Measurements from ENCODE around the gene APOF. TPM values are rescaled to one million over a fixed set of nuclear protein-coding genes. Genes with fewer than 3 reads are reported as not detected.

The APOF gene
- total and polyA plus RNA-seq, 2 experiments from 2014 or later: not detected

DNA sequence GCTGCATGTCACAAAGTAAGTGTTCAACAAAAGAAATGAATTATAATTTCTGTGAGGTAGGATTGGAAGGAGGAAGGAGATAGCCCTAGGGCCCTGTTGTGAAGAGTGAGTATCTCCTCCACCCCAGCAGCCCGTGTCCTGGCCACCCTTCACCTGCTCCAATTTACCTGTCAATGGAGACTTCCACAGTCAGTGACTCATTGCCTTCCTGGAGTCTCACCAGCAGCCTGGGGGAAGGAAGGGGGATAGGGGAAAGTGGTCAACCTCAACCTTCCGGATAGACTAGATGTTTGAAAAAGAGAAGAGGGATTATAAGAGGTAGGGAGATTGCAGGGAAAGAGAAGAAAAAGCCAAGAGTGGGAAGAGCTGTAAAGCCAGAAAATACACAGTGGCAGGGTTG lies 12.0 kb downstream of the APOF start:
- no peak for DNase-seq (ENCODE audit: low spot score)
- no peak overlapping the region for H3K27ac ChIP-seq (ENCODE audit: low read depth)
- H3K4me1 ChIP-seq (ENCODE audit: insufficient read depth): no peaks in the 10 kb centered on the region
- Mint-ChIP-seq H3K4me1 (no peaks in the 10 kb centered on the region), H3K27me3 (ENCODE audit: insufficient read depth, low read depth, poor library complexity) (peaks cover 3% of the 10 kb centered on the region), H3K27ac (no peak overlapping the region), H3K4me3 (no peak overlapping the region), H3K9me3 (no peaks in the 10 kb centered on the region), H3K36me3 (ENCODE audit: low read depth) (peaks cover 69% of the 10 kb centered on the region)
- H3K36me3 ChIP-seq (ENCODE audit: insufficient read depth): peaks cover 21% of the 10 kb centered on the region
- no peaks in the 10 kb centered on the region for H3K27me3 ChIP-seq (ENCODE audit: insufficient read depth)
- no peaks in the 10 kb centered on the region for H4K20me1 ChIP-seq (replicated peaks; ENCODE audit: insufficient read depth)
- no peak overlapping the region for H3K4me3 ChIP-seq
- no peaks in the 10 kb centered on the region for H3F3A ChIP-seq (replicated peaks; ENCODE audit: low read depth)
- H3K4me2 ChIP-seq: no peak overlapping the region
- H2AFZ ChIP-seq: no peak overlapping the region
- TF ChIP-seq, protein P1, sequence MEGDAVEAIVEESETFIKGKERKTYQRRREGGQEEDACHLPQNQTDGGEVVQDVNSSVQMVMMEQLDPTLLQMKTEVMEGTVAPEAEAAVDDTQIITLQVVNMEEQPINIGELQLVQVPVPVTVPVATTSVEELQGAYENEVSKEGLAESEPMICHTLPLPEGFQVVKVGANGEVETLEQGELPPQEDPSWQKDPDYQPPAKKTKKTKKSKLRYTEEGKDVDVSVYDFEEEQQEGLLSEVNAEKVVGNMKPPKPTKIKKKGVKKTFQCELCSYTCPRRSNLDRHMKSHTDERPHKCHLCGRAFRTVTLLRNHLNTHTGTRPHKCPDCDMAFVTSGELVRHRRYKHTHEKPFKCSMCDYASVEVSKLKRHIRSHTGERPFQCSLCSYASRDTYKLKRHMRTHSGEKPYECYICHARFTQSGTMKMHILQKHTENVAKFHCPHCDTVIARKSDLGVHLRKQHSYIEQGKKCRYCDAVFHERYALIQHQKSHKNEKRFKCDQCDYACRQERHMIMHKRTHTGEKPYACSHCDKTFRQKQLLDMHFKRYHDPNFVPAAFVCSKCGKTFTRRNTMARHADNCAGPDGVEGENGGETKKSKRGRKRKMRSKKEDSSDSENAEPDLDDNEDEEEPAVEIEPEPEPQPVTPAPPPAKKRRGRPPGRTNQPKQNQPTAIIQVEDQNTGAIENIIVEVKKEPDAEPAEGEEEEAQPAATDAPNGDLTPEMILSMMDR (conservative IDR thresholded peaks at IDR 0.05; ENCODE audit: low read depth in 2 of 2): no peak
- no peak for TF ChIP-seq POLR2AphosphoS5 (IDR thresholded peaks at IDR 0.05; ENCODE audit: low read depth)
- TF ChIP-seq JUNB (IDR thresholded peaks at IDR 0.05; ENCODE audit: unreplicated experiment): no peak
- no peak for TF ChIP-seq CREB1 (CRISPR knock-in tag; IDR thresholded peaks at IDR 0.05; ENCODE audit: low read depth)
- TF ChIP-seq, protein P2, sequence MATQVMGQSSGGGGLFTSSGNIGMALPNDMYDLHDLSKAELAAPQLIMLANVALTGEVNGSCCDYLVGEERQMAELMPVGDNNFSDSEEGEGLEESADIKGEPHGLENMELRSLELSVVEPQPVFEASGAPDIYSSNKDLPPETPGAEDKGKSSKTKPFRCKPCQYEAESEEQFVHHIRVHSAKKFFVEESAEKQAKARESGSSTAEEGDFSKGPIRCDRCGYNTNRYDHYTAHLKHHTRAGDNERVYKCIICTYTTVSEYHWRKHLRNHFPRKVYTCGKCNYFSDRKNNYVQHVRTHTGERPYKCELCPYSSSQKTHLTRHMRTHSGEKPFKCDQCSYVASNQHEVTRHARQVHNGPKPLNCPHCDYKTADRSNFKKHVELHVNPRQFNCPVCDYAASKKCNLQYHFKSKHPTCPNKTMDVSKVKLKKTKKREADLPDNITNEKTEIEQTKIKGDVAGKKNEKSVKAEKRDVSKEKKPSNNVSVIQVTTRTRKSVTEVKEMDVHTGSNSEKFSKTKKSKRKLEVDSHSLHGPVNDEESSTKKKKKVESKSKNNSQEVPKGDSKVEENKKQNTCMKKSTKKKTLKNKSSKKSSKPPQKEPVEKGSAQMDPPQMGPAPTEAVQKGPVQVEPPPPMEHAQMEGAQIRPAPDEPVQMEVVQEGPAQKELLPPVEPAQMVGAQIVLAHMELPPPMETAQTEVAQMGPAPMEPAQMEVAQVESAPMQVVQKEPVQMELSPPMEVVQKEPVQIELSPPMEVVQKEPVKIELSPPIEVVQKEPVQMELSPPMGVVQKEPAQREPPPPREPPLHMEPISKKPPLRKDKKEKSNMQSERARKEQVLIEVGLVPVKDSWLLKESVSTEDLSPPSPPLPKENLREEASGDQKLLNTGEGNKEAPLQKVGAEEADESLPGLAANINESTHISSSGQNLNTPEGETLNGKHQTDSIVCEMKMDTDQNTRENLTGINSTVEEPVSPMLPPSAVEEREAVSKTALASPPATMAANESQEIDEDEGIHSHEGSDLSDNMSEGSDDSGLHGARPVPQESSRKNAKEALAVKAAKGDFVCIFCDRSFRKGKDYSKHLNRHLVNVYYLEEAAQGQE (IDR thresholded peaks at IDR 0.05; ENCODE audit: unreplicated experiment): no peak
- no peak for TF ChIP-seq ZNF114 (CRISPR knock-in tag; IDR thresholded peaks at IDR 0.05)
- TF ChIP-seq, protein P3, sequence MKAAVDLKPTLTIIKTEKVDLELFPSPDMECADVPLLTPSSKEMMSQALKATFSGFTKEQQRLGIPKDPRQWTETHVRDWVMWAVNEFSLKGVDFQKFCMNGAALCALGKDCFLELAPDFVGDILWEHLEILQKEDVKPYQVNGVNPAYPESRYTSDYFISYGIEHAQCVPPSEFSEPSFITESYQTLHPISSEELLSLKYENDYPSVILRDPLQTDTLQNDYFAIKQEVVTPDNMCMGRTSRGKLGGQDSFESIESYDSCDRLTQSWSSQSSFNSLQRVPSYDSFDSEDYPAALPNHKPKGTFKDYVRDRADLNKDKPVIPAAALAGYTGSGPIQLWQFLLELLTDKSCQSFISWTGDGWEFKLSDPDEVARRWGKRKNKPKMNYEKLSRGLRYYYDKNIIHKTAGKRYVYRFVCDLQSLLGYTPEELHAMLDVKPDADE (IDR thresholded peaks at IDR 0.05): no peak
- no peak for TF ChIP-seq STAT1 (IDR thresholded peaks at IDR 0.05; ENCODE audit: unreplicated experiment)
- TF ChIP-seq NANOG (IDR thresholded peaks at IDR 0.05; ENCODE audit: borderline replicate concordance): no peak
- TF ChIP-seq EZH2phosphoT487 (IDR thresholded peaks at IDR 0.05; ENCODE audit: unreplicated experiment): no peak
- TF ChIP-seq, protein P4, sequence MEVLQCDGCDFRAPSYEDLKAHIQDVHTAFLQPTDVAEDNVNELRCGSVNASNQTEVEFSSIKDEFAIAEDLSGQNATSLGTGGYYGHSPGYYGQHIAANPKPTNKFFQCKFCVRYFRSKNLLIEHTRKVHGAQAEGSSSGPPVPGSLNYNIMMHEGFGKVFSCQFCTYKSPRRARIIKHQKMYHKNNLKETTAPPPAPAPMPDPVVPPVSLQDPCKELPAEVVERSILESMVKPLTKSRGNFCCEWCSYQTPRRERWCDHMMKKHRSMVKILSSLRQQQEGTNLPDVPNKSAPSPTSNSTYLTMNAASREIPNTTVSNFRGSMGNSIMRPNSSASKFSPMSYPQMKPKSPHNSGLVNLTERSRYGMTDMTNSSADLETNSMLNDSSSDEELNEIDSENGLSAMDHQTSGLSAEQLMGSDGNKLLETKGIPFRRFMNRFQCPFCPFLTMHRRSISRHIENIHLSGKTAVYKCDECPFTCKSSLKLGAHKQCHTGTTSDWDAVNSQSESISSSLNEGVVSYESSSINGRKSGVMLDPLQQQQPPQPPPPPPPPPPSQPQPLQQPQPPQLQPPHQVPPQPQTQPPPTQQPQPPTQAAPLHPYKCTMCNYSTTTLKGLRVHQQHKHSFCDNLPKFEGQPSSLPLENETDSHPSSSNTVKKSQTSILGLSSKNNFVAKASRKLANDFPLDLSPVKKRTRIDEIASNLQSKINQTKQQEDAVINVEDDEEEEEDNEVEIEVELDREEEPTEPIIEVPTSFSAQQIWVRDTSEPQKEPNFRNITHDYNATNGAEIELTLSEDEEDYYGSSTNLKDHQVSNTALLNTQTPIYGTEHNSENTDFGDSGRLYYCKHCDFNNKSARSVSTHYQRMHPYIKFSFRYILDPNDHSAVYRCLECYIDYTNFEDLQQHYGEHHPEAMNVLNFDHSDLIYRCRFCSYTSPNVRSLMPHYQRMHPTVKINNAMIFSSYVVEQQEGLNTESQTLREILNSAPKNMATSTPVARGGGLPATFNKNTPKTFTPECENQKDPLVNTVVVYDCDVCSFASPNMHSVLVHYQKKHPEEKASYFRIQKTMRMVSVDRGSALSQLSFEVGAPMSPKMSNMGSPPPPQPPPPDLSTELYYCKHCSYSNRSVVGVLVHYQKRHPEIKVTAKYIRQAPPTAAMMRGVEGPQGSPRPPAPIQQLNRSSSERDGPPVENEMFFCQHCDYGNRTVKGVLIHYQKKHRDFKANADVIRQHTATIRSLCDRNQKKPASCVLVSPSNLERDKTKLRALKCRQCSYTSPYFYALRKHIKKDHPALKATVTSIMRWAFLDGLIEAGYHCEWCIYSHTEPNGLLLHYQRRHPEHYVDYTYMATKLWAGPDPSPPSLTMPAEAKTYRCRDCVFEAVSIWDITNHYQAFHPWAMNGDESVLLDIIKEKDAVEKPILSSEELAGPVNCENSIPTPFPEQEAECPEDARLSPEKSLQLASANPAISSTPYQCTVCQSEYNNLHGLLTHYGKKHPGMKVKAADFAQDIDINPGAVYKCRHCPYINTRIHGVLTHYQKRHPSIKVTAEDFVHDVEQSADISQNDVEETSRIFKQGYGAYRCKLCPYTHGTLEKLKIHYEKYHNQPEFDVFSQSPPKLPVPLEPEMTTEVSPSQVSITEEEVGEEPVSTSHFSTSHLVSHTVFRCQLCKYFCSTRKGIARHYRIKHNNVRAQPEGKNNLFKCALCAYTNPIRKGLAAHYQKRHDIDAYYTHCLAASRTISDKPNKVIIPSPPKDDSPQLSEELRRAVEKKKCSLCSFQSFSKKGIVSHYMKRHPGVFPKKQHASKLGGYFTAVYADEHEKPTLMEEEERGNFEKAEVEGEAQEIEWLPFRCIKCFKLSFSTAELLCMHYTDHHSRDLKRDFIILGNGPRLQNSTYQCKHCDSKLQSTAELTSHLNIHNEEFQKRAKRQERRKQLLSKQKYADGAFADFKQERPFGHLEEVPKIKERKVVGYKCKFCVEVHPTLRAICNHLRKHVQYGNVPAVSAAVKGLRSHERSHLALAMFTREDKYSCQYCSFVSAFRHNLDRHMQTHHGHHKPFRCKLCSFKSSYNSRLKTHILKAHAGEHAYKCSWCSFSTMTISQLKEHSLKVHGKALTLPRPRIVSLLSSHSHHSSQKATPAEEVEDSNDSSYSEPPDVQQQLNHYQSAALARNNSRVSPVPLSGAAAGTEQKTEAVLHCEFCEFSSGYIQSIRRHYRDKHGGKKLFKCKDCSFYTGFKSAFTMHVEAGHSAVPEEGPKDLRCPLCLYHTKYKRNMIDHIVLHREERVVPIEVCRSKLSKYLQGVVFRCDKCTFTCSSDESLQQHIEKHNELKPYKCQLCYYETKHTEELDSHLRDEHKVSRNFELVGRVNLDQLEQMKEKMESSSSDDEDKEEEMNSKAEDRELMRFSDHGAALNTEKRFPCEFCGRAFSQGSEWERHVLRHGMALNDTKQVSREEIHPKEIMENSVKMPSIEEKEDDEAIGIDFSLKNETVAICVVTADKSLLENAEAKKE (CRISPR knock-in tag; IDR thresholded peaks at IDR 0.05): no peak
- no peak for TF ChIP-seq ZNF331 (CRISPR knock-in tag; IDR thresholded peaks at IDR 0.05; ENCODE audit: low read depth)
- TF ChIP-seq EZH2 (IDR thresholded peaks at IDR 0.05; ENCODE audit: low read depth, unreplicated experiment): no peak
- no peaks in the 10 kb centered on the region for H3K79me2 ChIP-seq (replicated peaks; ENCODE audit: insufficient read depth)
- no peak for ATAC-seq
- no peaks in the 10 kb centered on the region for H3K9me2 ChIP-seq (ENCODE audit: insufficient read depth)

All from GM23338 (cell line).